Measurements from ENCODE around the gene CINP.

GRCh38 chr14:102375119-102375518 lies 12.4 kb upstream of the CINP start:
- TF ChIP-seq CTCF (IDR thresholded peaks at IDR 0.05; ENCODE audit: low read depth, low read length, missing input control) (no peak), TAF1 (conservative IDR thresholded peaks at IDR 0.05) (no peak), SP1 (IDR thresholded peaks at IDR 0.05) (no peak), HNF4G (IDR thresholded peaks at IDR 0.05) (no peak), ZBTB33 (IDR thresholded peaks at IDR 0.05) (no peak), JUND (IDR thresholded peaks at IDR 0.05) (no peak), ATF3 (IDR thresholded peaks at IDR 0.05) (no peak)

Data from liver (tissue), 3 donors.